ENCODE data around the gene COL28A1.

GRCh38 chr7:7414791-7415603 is 120.7 kb downstream of the COL28A1 start:
- TF ChIP-seq CTCF (optimal IDR thresholded peaks at IDR 0.05 in 1 of 3, IDR thresholded peaks at IDR 0.05 in 1 of 3, conservative IDR thresholded peaks at IDR 0.05 in 1 of 3; ENCODE audit: extremely low read depth in 1 of 3, insufficient read depth in 2 of 3, low read length in 3 of 3): no peak
- TF ChIP-seq EZH2 (IDR thresholded peaks at IDR 0.05; ENCODE audit: low read length): no peak
